Spleen (tissue), 11 donors: Measurements from ENCODE around the gene CUL7. TPM values are rescaled to one million over a fixed set of nuclear protein-coding genes. Genes with fewer than 3 reads are reported as not detected.

ENCODE experiments used
- DNase-seq: peaks from one replicate; pipeline ENCODE4 v3.0.0-alpha.2; 2020
- H3K27ac ChIP-seq, 8 donors: fragments of 200-600 bp; sonication (generic) in 7 of 8; 1 replicate in 4 of 8; 2 replicates in 4 of 8; pipeline versions ENCODE4 v1.5.0 to v1.8.0; 2016 to 2021; ENCODE audit warnings: inconsistent platforms in 4 of 8, mild to moderate bottlenecking in 4 of 8, moderate library complexity in 1 of 8
- H3K27me3 ChIP-seq, 7 donors: fragments of 200-600 bp; sonication (generic) in 6 of 7; replicated peaks in 1 of 7; 1 replicate in 4 of 7; 2 replicates in 3 of 7; pipeline versions ENCODE4 v1.5.0 to v1.8.0; 2016 to 2021; ENCODE audit warnings: inconsistent platforms in 3 of 7, mild to moderate bottlenecking in 1 of 7
- H3K36me3 ChIP-seq, 6 donors: fragments of 200-600 bp; sonication (generic) in 5 of 6; 1 replicate in 4 of 6; 2 replicates in 2 of 6; pipeline versions ENCODE4 v1.5.0 to v1.8.0; 2016 to 2021; ENCODE audit warnings: inconsistent platforms in 2 of 6
- H3K4me1 ChIP-seq, 6 donors: fragments of 200-600 bp; sonication (generic) in 5 of 6; 1 replicate in 3 of 6; 2 replicates in 3 of 6; pipeline versions ENCODE4 v1.5.0 to v1.8.0; 2016 to 2021; ENCODE audit warnings: inconsistent platforms in 3 of 6
- H3K4me3 ChIP-seq, 8 donors: fragments of 200-600 bp; sonication (generic) in 7 of 8; 1 replicate in 4 of 8; 2 replicates in 4 of 8; pipeline versions ENCODE4 v1.5.0 to v1.8.0; 2016 to 2021; ENCODE audit warnings: inconsistent platforms in 4 of 8, mild to moderate bottlenecking in 4 of 8, moderate library complexity in 2 of 8
- H3K9me3 ChIP-seq, 8 donors: fragments of 200-600 bp; sonication (generic) in 7 of 8; 1 replicate in 4 of 8; 2 replicates in 4 of 8; pipeline versions ENCODE4 v1.5.0 to v1.8.0; 2016 to 2021; ENCODE audit warnings: inconsistent platforms in 4 of 8
- CTCF ChIP-seq, 11 experiments: fragments of 200-600 bp in 7 of 11; fragments of 450-650 bp in 4 of 11; sonication (generic) in 4 of 11; IDR thresholded peaks in 8 of 11; conservative IDR thresholded peaks in 3 of 11; 1 replicate in 7 of 11; 2 replicates in 4 of 11; pipeline versions ENCODE4 v1.4.0 to v1.8.0; 2016 to 2021; ENCODE audit warnings: antibody characterized with exemption in 11 of 11, inconsistent platforms in 4 of 11, mild to moderate bottlenecking in 1 of 11
- POLR2A ChIP-seq, 3 donors: fragments of 450-650 bp; IDR thresholded peaks; one replicate each; pipeline ENCODE4 v1.5.1; 2017; ENCODE audit warnings: antibody characterized with exemption in 3 of 3, mild to moderate bottlenecking in 1 of 3
- POLR2AphosphoS5 ChIP-seq, 3 donors: sonication (generic); formaldehyde crosslinking; IDR thresholded peaks; one replicate each; pipeline ENCODE4 v1.5.1; 2017; ENCODE audit warnings: antibody characterized with exemption in 3 of 3
- WGBS, 5 donors: extraction: QIAGEN DNeasy Blood & Tissue Kit in 3 of 5; methylation state at CpG; one replicate each; pipeline versions ENCODE4 v1.1.5 to v1.1.7; 2013 to 2018; 5-methylcytosine and 5-hydroxymethylcytosine counted together
- intact Hi-C: fragments of 100-400 bp; cut with DNase I; formaldehyde crosslinking; loops from one replicate; pipeline ENCODE4 v1.15.0; 2023; ENCODE audit warnings: low total_unique reads
- polyA plus RNA-seq, 3 donors: library from polyadenylated mRNA; stranded (reverse); fragments of 200-250 nt; gene quantifications; one replicate each; pipeline ENCODE4 v1.2.1, GENCODE V29; 2013
- total RNA-seq, 7 donors: library from RNA; depleted of rRNA in 3 of 7; stranded (reverse); fragments of >200 nt in 3 of 7; fragmentation: NEBNext Ultra II Directional in 4 of 7; extraction: Animal tissue kit (Norgen Biotek cat#: 25700) in 4 of 7; gene quantifications; one replicate each; pipeline versions ENCODE4 v1.1.0 to v1.2.1, GENCODE V29; 2016 to 2021
- donor health status: healthy with polysubstance abuse.
- donor health status: DM: no; HTN: no; CAD: no; lungs with moderate emphysema.
- donor health status: DM: no; HTN: no; CAD: no.
- donor health status: Bipolar disorder and iron deficiency.
- donor health status: healthy.
- donor health status: DM: no; HTN: no; CAD: no.
- donor health status: DM: yes; HTN: yes; CAD: no.

CUL7 gene
- total and polyA plus RNA-seq, 10 donors: 3.6 to 23.1 (median 13.7) TPM

GRCh38 chr6:43076464-43077332, 23.0 kb upstream of the CUL7 start:
- Histone ChIP-seq H3K27ac (peak overlapping the region in 7 of 8 donors; percentile 61 to 83 (median 76)), H3K4me1 (peaks cover 0 to 30% (median 19%) of the 10 kb centered on the region in 6 donors), H3K4me3 (peak overlapping the region; percentile 33 to 72 (median 52)), H3K27me3 (peaks cover 0 to 30% (median 18%) of the 10 kb centered on the region in 7 donors), H3K36me3 (peaks cover 0 to 36% (median 15%) of the 10 kb centered on the region in 6 donors), H3K9me3 (no peaks in the 10 kb centered on the region)
- DNase-seq: no peak
- intact Hi-C loops: no loop called here
- TF ChIP-seq POLR2AphosphoS5 (IDR thresholded peaks at IDR 0.05) (peak in 1 of 3 donors; percentile 25), CTCF (IDR thresholded peaks at IDR 0.05 in 8 of 11, conservative IDR thresholded peaks at IDR 0.05 in 3 of 11) (no peak), POLR2A (IDR thresholded peaks at IDR 0.05) (no peak)
- 0 to 1% (median 1%) methylated on average over 41 to 72 of the region's 72 CpGs for WGBS, 5 donors

- no peak for DNase-seq
- no peak for TF ChIP-seq CTCF (IDR thresholded peaks at IDR 0.05 in 8 of 11, conservative IDR thresholded peaks at IDR 0.05 in 3 of 11)
- no peak for TF ChIP-seq POLR2AphosphoS5 (IDR thresholded peaks at IDR 0.05)
- TF ChIP-seq POLR2A (IDR thresholded peaks at IDR 0.05): no peak
- no peaks in the 10 kb centered on the region for H3K9me3 ChIP-seq
- peaks cover 0 to 30% (median 19%) of the 10 kb centered on the region in 6 donors for H3K4me1 ChIP-seq
- peak within 1 kb of the TSS; percentile 33 to 72 (median 52) for H3K4me3 ChIP-seq
- peaks cover 0 to 45% (median 19%) of the 10 kb centered on the region in 6 donors for H3K36me3 ChIP-seq
- intact Hi-C loops: no loop called here
- peak within 1 kb of the TSS in 7 of 8 donors; percentile 61 to 83 (median 76) for H3K27ac ChIP-seq
- peaks cover 0 to 30% (median 18%) of the 10 kb centered on the region in 7 donors for H3K27me3 ChIP-seq
- WGBS, 5 donors: 3 to 17% (median 10%) methylated on average over 8 to 60 of the region's 60 CpGs
Measured at GRCh38 chr6:43075670-43076463, 22.2 kb upstream of the CUL7 start, which contains the start of gene PTK7. Gene PTK7, plus strand, starts transcription at chr6:43076314. Its CDS starts 175 bp downstream, at chr6:43076489.

- peaks cover 0 to 30% (median 18%) of the 10 kb centered on the region in 7 donors for H3K27me3 ChIP-seq
Measured at GRCh38 chr6:43074847-43075669, 21.4 kb upstream of the CUL7 start.

More at GRCh38 chr6:43074847-43075669, 21.4 kb upstream of the CUL7 start:
- Histone ChIP-seq H3K27ac (peak overlapping the region in 7 of 8 donors; percentile 26 to 83 (median 58)), H3K9me3 (no peaks in the 10 kb centered on the region), H3K4me1 (peaks cover 0 to 34% (median 20%) of the 10 kb centered on the region in 6 donors), H3K36me3 (peaks cover 0 to 52% (median 20%) of the 10 kb centered on the region in 6 donors), H3K4me3 (peak overlapping the region in 1 of 8 donors; percentile 72)
- intact Hi-C loops: no loop called here
- WGBS, 5 donors: 66 to 77% (median 73%) methylated on average over 4 to 6 of the region's 6 CpGs
- TF ChIP-seq POLR2A (IDR thresholded peaks at IDR 0.05): no peak
- TF ChIP-seq CTCF (IDR thresholded peaks at IDR 0.05 in 8 of 11, conservative IDR thresholded peaks at IDR 0.05 in 3 of 11): no peak
- TF ChIP-seq POLR2AphosphoS5 (IDR thresholded peaks at IDR 0.05): peak; percentile 45 to 64 (median 56)
- DNase-seq: peak; percentile 73
